Gastroesophageal sphincter (tissue), 4 donors: ENCODE measurements around the gene GNAI3. TPM values are rescaled to one million over a fixed set of nuclear protein-coding genes. Genes with fewer than 3 reads are reported as not detected.
A peak's percentile ranks its signal among the peaks of the same experiment; 100 is the strongest.

Source experiments
- ATAC-seq: fragments of 150-250 bp; one replicate; pipeline ENCODE4 v1.9.1; 2016; ENCODE audit warnings: mild to moderate bottlenecking, moderate library complexity
- H3K27ac ChIP-seq, 4 donors: fragments of 200-600 bp; sonication (generic) in 3 of 4; 1 replicate in 3 of 4; 2 replicates in 1 of 4; pipeline ENCODE4 v1.5.1; 2016 to 2019
- H3K27me3 ChIP-seq: fragments of 200-600 bp; sonication (generic); one replicate; pipeline ENCODE4 v1.5.1; 2019
- H3K36me3 ChIP-seq, 2 donors: fragments of 200-600 bp; sonication (generic); one replicate each; pipeline ENCODE4 v1.5.1; 2019; ENCODE audit warnings: control low read depth in 1 of 2
- H3K4me1 ChIP-seq, 3 donors: fragments of 200-600 bp; sonication (generic); 1 replicate in 2 of 3; 2 replicates in 1 of 3; pipeline ENCODE4 v1.5.1; 2016 to 2019; ENCODE audit warnings: control low read depth in 2 of 3
- H3K4me3 ChIP-seq, 2 donors: fragments of 200-600 bp; sonication (generic); one replicate each; pipeline ENCODE4 v1.5.1; 2019; ENCODE audit warnings: mild to moderate bottlenecking in 1 of 2, moderate library complexity in 1 of 2
- H3K9me3 ChIP-seq, 3 donors: fragments of 200-600 bp; sonication (generic); one replicate each; pipeline ENCODE4 v1.5.1; 2017 to 2019; ENCODE audit warnings: control low read depth in 2 of 3
- EP300 ChIP-seq: sonication (generic); formaldehyde crosslinking; IDR thresholded peaks from one replicate; pipeline ENCODE4 v1.6.1; 2017; ENCODE audit warnings: antibody characterized with exemption, mild to moderate bottlenecking
- POLR2A ChIP-seq, 2 donors: fragments of 450-650 bp; IDR thresholded peaks; one replicate each; pipeline ENCODE4 v1.6.1; 2017; ENCODE audit warnings: antibody characterized with exemption in 2 of 2, mild to moderate bottlenecking in 2 of 2, moderate library complexity in 1 of 2
- POLR2AphosphoS5 ChIP-seq: sonication (generic); formaldehyde crosslinking; IDR thresholded peaks from one replicate; pipeline ENCODE4 v1.6.1; 2017; ENCODE audit warnings: antibody characterized with exemption
- WGBS, 2 donors: methylation state at CpG; one replicate each; pipeline ENCODE4 v1.1.5; 2018; ENCODE audit warnings: low coverage in 1 of 2; 5-methylcytosine and 5-hydroxymethylcytosine counted together
- total RNA-seq, 4 donors: library from RNA; depleted of rRNA; stranded (reverse); fragments of >200 nt; gene quantifications; one replicate each; pipeline ENCODE4 v1.1.0, GENCODE V29; 2016
- TF ChIP-seq, protein P1 (sequence below), 4 experiments: fragments of 200-600 bp in 2 of 4; fragments of 450-650 bp in 2 of 4; sonication (generic) in 1 of 4; IDR thresholded peaks; one replicate each; pipeline ENCODE4 v1.5.1; 2017 to 2019; ENCODE audit warnings: antibody characterized with exemption in 4 of 4, mild to moderate bottlenecking in 2 of 4, moderate library complexity in 2 of 4

Gene GNAI3
- total RNA-seq, 4 donors from 2014 or later: 6.6 to 9.4 (median 8.0) TPM

GRCh38 chr1:109501644-109502363, 46.6 kb upstream of the GNAI3 start:
- Histone ChIP-seq H3K9me3 (no peaks in the 10 kb centered on the region), H3K27ac (peak overlapping the region in 3 of 4 donors; percentile 59 to 73 (median 71)), H3K36me3 (peaks cover 0 to 16% of the 10 kb centered on the region in 2 donors), H3K4me1 (peaks cover 0 to 57% (median 24%) of the 10 kb centered on the region in 3 donors), H3K27me3 (no peaks in the 10 kb centered on the region), H3K4me3 (no peak overlapping the region)
- no peak for ATAC-seq
- no peak for TF ChIP-seq POLR2A (IDR thresholded peaks at IDR 0.05)
- TF ChIP-seq POLR2AphosphoS5: no peak
- no peak for TF ChIP-seq EP300
- TF ChIP-seq, protein P1, sequence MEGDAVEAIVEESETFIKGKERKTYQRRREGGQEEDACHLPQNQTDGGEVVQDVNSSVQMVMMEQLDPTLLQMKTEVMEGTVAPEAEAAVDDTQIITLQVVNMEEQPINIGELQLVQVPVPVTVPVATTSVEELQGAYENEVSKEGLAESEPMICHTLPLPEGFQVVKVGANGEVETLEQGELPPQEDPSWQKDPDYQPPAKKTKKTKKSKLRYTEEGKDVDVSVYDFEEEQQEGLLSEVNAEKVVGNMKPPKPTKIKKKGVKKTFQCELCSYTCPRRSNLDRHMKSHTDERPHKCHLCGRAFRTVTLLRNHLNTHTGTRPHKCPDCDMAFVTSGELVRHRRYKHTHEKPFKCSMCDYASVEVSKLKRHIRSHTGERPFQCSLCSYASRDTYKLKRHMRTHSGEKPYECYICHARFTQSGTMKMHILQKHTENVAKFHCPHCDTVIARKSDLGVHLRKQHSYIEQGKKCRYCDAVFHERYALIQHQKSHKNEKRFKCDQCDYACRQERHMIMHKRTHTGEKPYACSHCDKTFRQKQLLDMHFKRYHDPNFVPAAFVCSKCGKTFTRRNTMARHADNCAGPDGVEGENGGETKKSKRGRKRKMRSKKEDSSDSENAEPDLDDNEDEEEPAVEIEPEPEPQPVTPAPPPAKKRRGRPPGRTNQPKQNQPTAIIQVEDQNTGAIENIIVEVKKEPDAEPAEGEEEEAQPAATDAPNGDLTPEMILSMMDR (IDR thresholded peaks at IDR 0.05): no peak
- 56% methylated on average over 3 of the region's 5 CpGs; no CpG with 5 or more reads in 1 of the 2 donors for WGBS, 2 donors

DNA sequence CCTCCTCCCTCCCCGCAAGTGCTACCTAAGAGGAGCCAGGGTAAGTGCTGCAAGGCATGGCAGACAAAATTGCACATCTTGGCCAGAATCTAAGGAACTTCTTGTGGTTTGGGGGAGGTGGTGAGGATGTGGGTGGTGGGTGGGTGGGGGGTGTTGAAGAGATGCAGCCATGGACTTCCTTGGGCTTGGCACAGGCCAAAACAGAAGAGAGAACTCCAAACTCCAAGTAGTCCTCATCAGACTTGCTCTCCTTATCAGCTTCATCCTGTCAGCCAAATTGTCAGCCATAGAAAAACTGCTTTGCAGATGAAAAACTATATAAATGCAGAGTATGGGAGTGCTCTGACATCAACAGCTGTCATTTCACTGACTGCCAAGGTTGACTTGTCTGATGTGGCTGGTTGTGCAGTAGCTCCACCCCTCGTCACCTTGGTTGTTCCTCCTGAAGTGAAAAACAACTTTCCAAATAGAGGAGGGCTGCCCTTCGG, 46.0 kb upstream of the GNAI3 start:
- Histone ChIP-seq H3K27me3 (no peaks in the 10 kb centered on the region), H3K36me3 (peaks cover 0 to 13% of the 10 kb centered on the region in 2 donors), H3K27ac (peak overlapping the region in 3 of 4 donors; percentile 59 to 73 (median 71)), H3K9me3 (no peaks in the 10 kb centered on the region), H3K4me3 (no peak overlapping the region), H3K4me1 (peaks cover 0 to 60% (median 24%) of the 10 kb centered on the region in 3 donors)
- WGBS, 2 donors: 73 to 75% methylated on average over 2 of the region's 3 CpGs
- TF ChIP-seq, protein P1 (IDR thresholded peaks at IDR 0.05): no peak
- TF ChIP-seq POLR2AphosphoS5 (no peak), POLR2A (IDR thresholded peaks at IDR 0.05) (no peak), EP300 (no peak)
- no peak for ATAC-seq

DNA sequence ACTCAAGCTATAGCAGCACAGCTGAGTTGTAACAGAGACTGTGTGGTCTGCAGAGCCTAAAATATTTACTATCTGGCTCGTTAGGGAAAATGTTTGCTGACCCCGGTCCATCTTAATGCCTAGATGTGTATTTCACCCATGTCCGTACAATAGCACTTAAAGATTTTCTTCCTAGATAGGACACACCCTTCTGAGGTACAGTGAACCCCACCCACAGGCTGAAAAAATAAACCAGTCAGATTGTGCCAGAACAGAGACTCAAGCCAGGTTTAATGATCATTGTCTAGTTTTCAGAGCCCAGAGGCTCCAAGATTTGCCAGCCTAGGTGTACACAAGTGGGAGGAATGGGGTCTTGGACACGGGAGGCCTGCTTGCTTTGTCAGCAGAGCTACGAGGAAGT, 44.5 kb upstream of the GNAI3 start:
- H3K9me3 ChIP-seq: no peaks in the 10 kb centered on the region
- peaks cover 0 to 58% (median 24%) of the 10 kb centered on the region in 3 donors for H3K4me1 ChIP-seq
- TF ChIP-seq POLR2A (IDR thresholded peaks at IDR 0.05) (no peak), EP300 (no peak), POLR2AphosphoS5 (no peak)
- TF ChIP-seq, protein P1 (IDR thresholded peaks at IDR 0.05): no peak
- H3K4me3 ChIP-seq: no peak overlapping the region
- H3K27ac ChIP-seq: peak overlapping the region in 1 of 4 donors; percentile 25
- ATAC-seq: no peak
- H3K27me3 ChIP-seq: no peaks in the 10 kb centered on the region
- H3K36me3 ChIP-seq: peaks cover 0 to 11% of the 10 kb centered on the region in 2 donors
- WGBS, 2 donors: 56 to 61% methylated on average over 5 of the region's 5 CpGs

- Histone ChIP-seq H3K27me3 (no peaks in the 10 kb centered on the region), H3K4me1 (peaks cover 0 to 54% (median 23%) of the 10 kb centered on the region in 3 donors), H3K4me3 (no peak overlapping the region), H3K36me3 (peaks cover 0 to 11% of the 10 kb centered on the region in 2 donors), H3K27ac (no peak overlapping the region), H3K9me3 (no peaks in the 10 kb centered on the region)
- WGBS, 2 donors: 85% methylated on average over 1 of the region's 1 CpG; no CpG with 5 or more reads in 1 of the 2 donors
- ATAC-seq: no peak
- no peak for TF ChIP-seq POLR2A (IDR thresholded peaks at IDR 0.05)
- TF ChIP-seq POLR2AphosphoS5: no peak
- TF ChIP-seq, protein P1 (IDR thresholded peaks at IDR 0.05): no peak
Measured at GRCh38 chr1:109504974-109505373, 43.4 kb upstream of the GNAI3 start.
